GM18517 (cell line): ENCODE data around the gene CBR1.
"Not testable (repeated sequence)": the region's sequence is repeated elsewhere in the genome, so short reads cannot be mapped to it uniquely, and the experiment has no call there.

Experiments
- ATAC-seq: cut with Tn5 transposase; IDR thresholded peaks from one replicate; pipeline ENCODE4 v1.9.1; 2021; ENCODE audit warnings: mild to moderate bottlenecking, moderate library complexity; ENCODE audit not compliant: unreplicated experiment

CBR1 gene

DNA sequence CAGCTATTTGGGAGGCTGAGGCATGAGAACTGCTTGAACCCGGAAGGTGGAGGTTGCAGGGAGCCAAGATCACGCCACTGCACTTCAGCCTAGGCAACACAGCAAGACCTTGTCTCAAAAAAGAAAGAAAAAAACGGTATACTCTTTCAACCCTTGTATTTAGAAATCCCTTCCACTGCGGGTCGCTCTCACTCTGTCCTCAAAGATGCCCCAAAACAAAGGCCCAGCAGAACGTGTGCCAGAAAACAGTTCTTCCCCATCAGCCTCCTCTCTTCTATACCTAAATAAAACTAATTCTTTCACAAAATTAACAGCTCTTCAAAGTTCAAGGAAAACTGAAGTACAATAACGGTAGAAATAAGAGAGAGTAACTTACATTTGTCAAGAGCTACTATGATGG lies 22.7 kb upstream of the CBR1 start:
- ATAC-seq: no peak

GRCh38 chr21:36048357-36048756 lies 21.5 kb upstream of the CBR1 start:
- ATAC-seq: no peak

DNA sequence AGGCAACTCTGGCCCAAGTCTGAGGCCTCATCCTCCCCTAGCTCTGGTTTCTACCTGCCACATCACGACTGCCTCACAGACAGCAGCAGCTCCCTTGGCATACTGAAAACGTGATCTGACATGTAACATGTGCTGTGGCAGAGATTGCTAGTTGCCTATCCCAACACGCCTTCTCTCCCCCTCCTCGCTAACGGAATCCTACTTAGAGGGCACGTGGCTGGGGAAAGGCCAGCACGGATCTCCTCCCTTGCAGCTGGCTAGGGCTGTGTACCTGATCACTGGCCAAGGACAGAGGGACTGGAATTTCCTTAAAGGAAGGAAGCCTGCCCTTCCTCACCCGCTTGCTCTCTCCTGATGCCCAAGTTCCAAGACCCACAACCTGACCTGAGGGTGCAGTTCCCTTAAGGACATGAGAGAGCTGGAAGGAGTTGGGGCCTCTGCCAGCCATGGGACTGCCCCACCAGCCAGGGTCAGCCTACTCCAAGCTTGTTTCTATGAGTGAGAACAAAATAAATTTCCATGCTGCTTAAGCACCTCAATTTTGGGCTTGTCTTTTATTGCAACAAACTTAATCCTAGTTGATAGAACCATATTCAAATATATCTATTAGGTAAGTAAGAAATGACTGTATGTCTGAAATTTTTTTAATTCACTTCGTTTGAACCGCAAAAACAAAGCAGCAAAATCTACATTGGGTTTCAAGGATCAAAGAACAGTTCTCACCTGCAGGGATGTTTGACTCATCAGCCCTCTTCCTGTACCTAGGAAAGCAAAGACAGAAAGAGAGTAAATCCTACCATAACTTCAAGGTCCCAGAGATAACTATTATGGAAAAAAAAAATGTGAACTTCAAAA lies 16.7 kb upstream of the CBR1 start:
- no peak for ATAC-seq

DNA sequence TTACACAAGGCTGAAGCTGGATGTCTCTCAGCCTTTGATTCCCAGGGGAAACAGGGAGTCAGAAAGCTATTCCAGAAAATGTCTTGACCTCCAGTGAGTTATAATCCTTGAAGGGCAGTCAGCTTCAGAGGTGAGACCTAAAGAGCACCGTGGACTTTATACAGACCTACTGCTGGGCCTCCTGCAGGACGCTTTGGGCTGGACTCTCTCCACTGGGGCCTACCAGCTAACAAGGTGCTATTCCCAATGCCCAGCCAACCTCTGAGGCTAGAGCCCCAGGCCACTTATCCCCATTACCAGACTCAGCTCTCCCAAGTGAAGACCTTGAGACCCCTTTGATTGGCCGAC lies 16.1 kb upstream of the CBR1 start:
- no peak for ATAC-seq

DNA sequence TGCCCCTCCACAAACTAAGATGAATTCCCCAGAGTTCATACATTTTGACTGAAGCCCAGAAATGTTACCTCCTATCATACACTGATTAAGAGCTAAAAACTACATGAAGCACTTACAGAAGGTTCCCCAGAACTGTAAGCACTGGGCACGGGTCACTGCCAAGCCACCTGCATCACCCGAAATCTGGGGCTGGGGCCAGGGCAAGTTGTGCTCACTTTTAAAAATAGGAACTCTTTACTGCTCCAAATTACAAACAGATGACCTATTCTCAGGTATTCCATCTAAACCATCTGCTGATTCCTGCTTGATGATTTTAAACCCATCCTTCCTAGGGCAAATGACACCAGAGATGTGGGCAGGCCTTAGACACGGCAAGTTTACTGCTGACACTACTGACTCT lies 14.3 kb upstream of the CBR1 start:
- no peak for ATAC-seq

DNA sequence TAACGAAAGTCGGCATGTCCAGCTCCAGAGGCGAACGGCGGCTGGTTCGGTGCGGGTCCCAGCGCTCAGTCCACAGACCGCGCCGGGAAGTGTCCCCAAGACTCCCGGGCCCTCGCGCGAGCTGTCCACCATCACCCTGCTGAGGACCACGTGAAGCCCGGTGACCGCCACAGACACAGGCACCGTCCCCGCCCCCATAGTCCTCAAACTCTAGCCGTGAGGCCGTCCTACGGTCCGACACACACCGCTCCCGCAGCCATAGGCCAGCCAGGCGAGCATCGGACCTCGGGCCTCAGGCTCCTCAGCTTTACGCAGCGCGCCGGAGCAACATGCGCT lies 10.0 kb upstream of the CBR1 start:
- peak; percentile 45 for ATAC-seq

DNA sequence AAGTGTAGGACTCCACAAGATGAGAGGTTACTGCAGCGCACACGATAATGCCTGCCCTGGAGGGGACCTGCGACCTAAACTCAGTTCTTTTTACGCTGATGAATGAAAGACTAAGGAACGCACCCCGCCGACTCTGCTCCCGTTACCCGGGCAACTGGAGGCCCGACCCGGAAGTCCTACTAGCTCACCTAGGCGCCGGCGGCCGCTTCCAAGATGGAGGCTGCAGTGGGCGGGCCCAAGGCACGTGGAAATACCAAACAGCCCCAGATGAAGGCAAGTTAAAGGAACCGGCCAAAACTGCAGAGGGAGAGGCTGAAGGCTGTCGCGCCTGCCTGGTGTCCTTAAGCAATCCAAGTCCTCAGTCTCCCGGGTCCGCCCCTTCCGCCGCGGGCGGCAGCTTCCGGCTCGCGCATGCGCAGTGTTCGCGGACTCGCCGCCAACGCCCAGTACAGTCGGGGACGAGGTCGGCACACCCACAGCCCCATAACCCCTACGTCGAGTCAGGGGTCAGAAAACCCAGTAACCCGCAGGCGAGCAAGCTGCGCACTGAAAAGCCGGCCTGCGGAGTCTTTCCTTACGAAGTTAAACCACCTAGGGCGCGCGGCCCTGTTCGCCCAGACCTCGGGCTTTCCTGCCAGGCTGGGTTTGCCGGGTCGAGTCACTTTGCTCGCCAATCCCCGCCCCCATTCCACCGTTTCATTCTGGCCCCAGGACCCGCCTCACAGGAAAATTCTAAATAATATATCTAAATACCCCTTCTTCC lies 9.5 kb upstream of the CBR1 start, which contains the start of gene SETD4:
SETD4 (minus strand) TSS at position 368 of the 763 bp plus-strand sequence. CDS start 1,638 bp downstream, outside the sequence.
- ATAC-seq: peak; percentile 87

GRCh38 chr21:36061445-36061844 lies 8.4 kb upstream of the CBR1 start:
- no peak for ATAC-seq

- ATAC-seq: no peak
Measured at GRCh38 chr21:36063375-36064084, 6.3 kb upstream of the CBR1 start.

- ATAC-seq: no peak
Measured at GRCh38 chr21:36064085-36064460, 5.8 kb upstream of the CBR1 start.

GRCh38 chr21:36065497-36066036 lies 4.3 kb upstream of the CBR1 start:
- no peak for ATAC-seq

- ATAC-seq: no peak
Measured at GRCh38 chr21:36068748-36069398, 951 bp upstream of the CBR1 start.

DNA sequence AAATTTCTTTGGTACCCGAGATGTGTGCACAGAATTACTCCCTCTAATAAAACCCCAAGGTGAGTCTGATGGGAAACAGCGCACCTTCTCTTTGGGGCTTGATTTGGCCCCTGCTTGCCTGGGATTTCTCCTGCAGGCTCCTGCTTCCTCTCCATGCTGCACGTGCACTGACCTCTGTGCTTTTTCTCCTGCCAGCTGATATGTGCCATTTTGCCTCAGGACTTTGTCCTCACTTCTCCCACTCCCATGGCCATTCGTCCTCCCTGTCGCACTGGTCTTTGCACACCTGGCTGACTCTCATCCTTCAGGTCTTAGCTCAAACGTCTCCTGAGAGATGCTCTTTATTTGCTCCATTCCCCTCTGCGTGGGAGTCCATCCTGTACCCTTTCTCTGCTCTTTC lies 1.2 kb downstream of the CBR1 start:
- no peak for ATAC-seq

GRCh38 chr21:36072453-36073162 lies 2.8 kb downstream of the CBR1 start:
- no peak for ATAC-seq

DNA sequence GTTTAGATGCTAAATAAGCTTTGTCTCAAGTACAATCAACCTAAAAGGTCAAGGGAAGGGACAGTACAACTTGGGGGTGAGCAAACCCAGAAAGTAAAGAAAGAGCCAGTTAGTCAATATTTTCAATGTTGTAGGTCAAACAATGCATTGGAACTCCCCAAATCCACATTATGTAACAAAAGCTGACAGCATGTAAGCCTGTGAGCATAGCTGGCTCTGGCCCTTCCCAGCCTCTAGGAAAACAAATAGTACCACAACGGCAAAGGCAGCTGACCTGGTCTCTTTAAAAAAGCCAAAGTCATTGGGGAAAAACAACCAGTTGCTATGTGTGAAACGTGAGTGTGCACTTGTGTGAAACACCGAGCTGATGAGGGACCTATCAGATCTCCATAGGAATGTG lies 3.4 kb downstream of the CBR1 start:
- ATAC-seq: no peak

DNA sequence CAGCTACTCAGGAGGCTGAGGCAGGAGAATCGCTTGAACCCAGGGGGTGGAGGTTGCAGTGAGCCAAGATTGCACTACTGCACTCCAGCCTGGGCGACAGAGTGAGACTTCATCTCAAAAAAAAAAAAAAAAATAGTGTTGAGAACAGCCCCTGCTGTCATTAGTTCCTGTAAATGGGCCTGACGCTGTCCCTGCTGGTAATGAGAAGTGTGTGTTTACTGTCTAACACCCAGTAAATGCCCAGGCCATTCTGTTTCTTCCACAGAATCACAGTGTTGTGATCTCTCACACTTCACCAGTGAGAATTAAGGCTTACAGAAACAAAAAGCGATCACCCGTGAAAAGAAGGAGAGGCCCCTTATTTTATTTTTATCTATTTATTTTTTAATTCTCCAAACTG lies 4.1 kb downstream of the CBR1 start:
- ATAC-seq: not testable (repeated sequence)

DNA sequence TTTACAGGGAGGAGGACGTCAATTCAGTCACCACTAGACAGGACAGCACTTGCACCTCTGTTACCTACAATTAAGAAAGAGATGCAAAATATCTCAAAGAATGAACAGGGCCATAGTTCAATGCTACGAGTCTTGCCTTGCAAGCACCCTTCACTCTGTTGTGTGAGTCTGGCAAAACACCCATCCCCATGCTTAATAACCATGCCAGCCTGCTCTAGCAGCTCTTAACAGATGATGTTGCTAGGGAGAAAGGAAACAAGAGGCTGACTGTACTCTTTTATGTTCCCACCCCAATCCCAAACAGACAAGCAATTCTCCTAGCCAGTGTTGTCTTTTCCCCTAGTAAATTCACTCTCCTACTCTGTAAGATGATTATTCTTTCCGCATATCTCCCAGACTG lies 5.3 kb downstream of the CBR1 start:
- ATAC-seq: no peak

GRCh38 chr21:36075953-36076352 lies 6.1 kb downstream of the CBR1 start:
- ATAC-seq: no peak

DNA sequence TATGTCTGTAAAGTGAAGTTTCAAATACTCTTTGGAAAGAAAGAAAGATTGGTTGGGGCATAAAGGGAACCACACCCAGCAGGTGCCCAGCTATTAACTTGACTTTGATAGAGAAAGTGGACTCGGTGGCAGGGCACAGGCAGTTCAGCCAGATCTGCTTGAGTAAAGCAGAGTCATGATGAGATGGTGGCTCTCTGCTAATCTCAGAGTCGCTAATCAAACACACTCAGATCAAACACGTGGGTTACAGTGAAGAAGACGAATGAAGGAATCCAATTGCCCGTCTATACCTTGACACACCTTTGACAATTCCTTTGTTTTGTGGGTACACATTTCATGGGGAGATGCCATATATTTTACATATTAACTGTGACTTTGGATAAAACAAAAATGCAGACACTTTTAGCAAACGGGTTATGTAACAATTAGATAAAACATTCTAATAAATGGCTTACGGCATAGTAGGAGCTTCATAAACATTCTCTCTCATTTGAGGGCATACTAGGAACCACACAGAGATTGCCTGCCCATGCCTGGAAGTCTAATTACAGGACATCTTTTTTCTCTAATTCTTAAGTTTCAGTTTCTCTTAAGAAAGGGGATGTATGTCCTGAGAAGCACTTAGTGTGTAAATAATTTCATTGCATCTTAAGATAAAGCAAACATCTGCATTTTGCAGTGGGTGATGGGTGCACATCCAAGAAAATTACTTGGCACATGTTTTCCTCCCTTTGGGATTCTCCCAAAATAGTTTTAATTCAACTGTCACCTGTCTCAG lies 7.2 kb downstream of the CBR1 start:
- ATAC-seq: no peak

DNA sequence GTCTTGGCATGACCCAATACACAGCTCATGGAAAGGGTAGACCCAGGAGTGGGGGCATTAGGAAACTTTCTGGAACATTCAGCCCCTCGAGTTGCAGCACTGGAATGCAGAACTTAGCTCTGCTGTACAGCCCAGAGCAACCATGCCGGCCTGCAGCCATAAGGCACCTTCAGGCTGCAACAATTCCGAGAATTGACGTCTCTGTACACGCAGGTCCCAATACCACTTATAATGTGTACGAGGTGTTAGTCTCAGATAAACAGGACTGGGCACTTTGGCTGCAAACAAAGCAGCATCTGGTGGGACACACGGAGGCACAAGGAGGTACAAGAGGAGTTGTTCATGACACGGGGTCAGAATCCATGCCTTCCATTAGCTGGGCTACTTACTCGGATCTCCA lies 7.9 kb downstream of the CBR1 start:
- no peak for ATAC-seq
